ENCODE measurements around the gene TIMP2.
"Not testable (repeated sequence)": the region's sequence is repeated elsewhere in the genome, so short reads cannot be mapped to it uniquely, and the experiment has no call there.

The TIMP2 gene

GRCh38 chr17:78965491-78965924, 40.3 kb upstream of the TIMP2 start:
- DNase-seq (ENCODE audit: low spot score), result no peak
- in situ Hi-C loops (cut with MboI; ENCODE audit: low pct_unique_long_range_greater_than_20kb, low sequenced_read_pairs, unreplicated experiment), result loop anchor here (25.0 kb wide), 1 partner anchor 478 kb away; no protein-coding TSS in a partner anchor
- no peak for TF ChIP-seq CTCF (IDR thresholded peaks at IDR 0.05; ENCODE audit: extremely low read depth, insufficient read depth, missing control alignments)

- no peak for TF ChIP-seq CTCF (IDR thresholded peaks at IDR 0.05; ENCODE audit: extremely low read depth, insufficient read depth, missing control alignments)
- DNase-seq (ENCODE audit: low spot score), result no peak
- in situ Hi-C loops (cut with MboI; ENCODE audit: low pct_unique_long_range_greater_than_20kb, low sequenced_read_pairs, unreplicated experiment), result loop anchor here (25.0 kb wide), 1 partner anchor 476 kb away; no protein-coding TSS in a partner anchor
Measured at GRCh38 chr17:78963378-78963777, 38.2 kb upstream of the TIMP2 start.

- in situ Hi-C loops (cut with MboI; ENCODE audit: low pct_unique_long_range_greater_than_20kb, low sequenced_read_pairs, unreplicated experiment), result loop anchor here (25.0 kb wide), 1 partner anchor 476 kb away; no protein-coding TSS in a partner anchor
- not testable (repeated sequence) for DNase-seq (ENCODE audit: low spot score)
Measured at GRCh38 chr17:78962984-78963348, 37.8 kb upstream of the TIMP2 start.

- DNase-seq (ENCODE audit: low spot score), result no peak
- in situ Hi-C loops (cut with MboI; ENCODE audit: low pct_unique_long_range_greater_than_20kb, low sequenced_read_pairs, unreplicated experiment), result loop anchor here (25.0 kb wide), 1 partner anchor 475 kb away; no protein-coding TSS in a partner anchor
- TF ChIP-seq CTCF (IDR thresholded peaks at IDR 0.05; ENCODE audit: extremely low read depth, insufficient read depth, missing control alignments), result no peak
Measured at GRCh38 chr17:78962345-78962983, 37.3 kb upstream of the TIMP2 start.

- DNase-seq (ENCODE audit: low spot score), result no peak
- in situ Hi-C loops (cut with MboI; ENCODE audit: low pct_unique_long_range_greater_than_20kb, low sequenced_read_pairs, unreplicated experiment), result loop anchor here (25.0 kb wide), 1 partner anchor 474 kb away; no protein-coding TSS in a partner anchor
- no peak for TF ChIP-seq CTCF (IDR thresholded peaks at IDR 0.05; ENCODE audit: extremely low read depth, insufficient read depth, missing control alignments)
Measured at GRCh38 chr17:78961571-78961970, 36.4 kb upstream of the TIMP2 start.

- in situ Hi-C loops (cut with MboI; ENCODE audit: low pct_unique_long_range_greater_than_20kb, low sequenced_read_pairs, unreplicated experiment), result loop anchor here (25.0 kb wide), 1 partner anchor 474 kb away; no protein-coding TSS in a partner anchor
- TF ChIP-seq CTCF (IDR thresholded peaks at IDR 0.05; ENCODE audit: extremely low read depth, insufficient read depth, missing control alignments), result no peak
- no peak for DNase-seq (ENCODE audit: low spot score)
Measured at GRCh38 chr17:78960928-78961327, 35.7 kb upstream of the TIMP2 start.

GRCh38 chr17:78959803-78960202, 34.6 kb upstream of the TIMP2 start:
- no peak for DNase-seq (ENCODE audit: low spot score)

More at GRCh38 chr17:78959803-78960202, 34.6 kb upstream of the TIMP2 start:
- in situ Hi-C loops (cut with MboI; ENCODE audit: low pct_unique_long_range_greater_than_20kb, low sequenced_read_pairs, unreplicated experiment), result loop anchor here (25.0 kb wide), 1 partner anchor 473 kb away; no protein-coding TSS in a partner anchor
- no peak for TF ChIP-seq CTCF (IDR thresholded peaks at IDR 0.05; ENCODE audit: extremely low read depth, insufficient read depth, missing control alignments)

Data from GM13977 (cell line).